Measurements from ENCODE around the gene SLC4A5. TPM values are rescaled to one million over a fixed set of nuclear protein-coding genes. Genes with fewer than 3 reads are reported as not detected.

The SLC4A5 gene
- total RNA-seq, 1 donor from 2014 or later, result 8.2 TPM

GRCh38 chr2:74261204-74261864 lies 81.9 kb downstream of the SLC4A5 start:
- peaks cover 1% of the 10 kb centered on the region for H3K4me1 Mint-ChIP-seq (ENCODE audit: low read depth, unreplicated experiment)
- no peaks in the 10 kb centered on the region for H3K27me3 Mint-ChIP-seq (ENCODE audit: unreplicated experiment)
- no peaks in the 10 kb centered on the region for H3K36me3 Mint-ChIP-seq (ENCODE audit: unreplicated experiment)
- H3K4me3 Mint-ChIP-seq (ENCODE audit: unreplicated experiment), result no peak overlapping the region
- no peak for TF ChIP-seq CTCF (IDR thresholded peaks at IDR 0.05; ENCODE audit: partially characterized antibody, unreplicated experiment)
- H3K9me3 Mint-ChIP-seq (ENCODE audit: unreplicated experiment), result peaks cover 2% of the 10 kb centered on the region
- peak; percentile 41 for DNase-seq
- H3K27ac Mint-ChIP-seq (ENCODE audit: unreplicated experiment), result no peak overlapping the region

GRCh38 chr2:74260495-74260894 lies 82.7 kb downstream of the SLC4A5 start:
- TF ChIP-seq CTCF (IDR thresholded peaks at IDR 0.05; ENCODE audit: partially characterized antibody, unreplicated experiment), result no peak
- no peaks in the 10 kb centered on the region for H3K27me3 Mint-ChIP-seq (ENCODE audit: unreplicated experiment)
- H3K27ac Mint-ChIP-seq (ENCODE audit: unreplicated experiment), result no peak overlapping the region
- DNase-seq, result no peak
- H3K9me3 Mint-ChIP-seq (ENCODE audit: unreplicated experiment), result peaks cover 2% of the 10 kb centered on the region
- H3K36me3 Mint-ChIP-seq (ENCODE audit: unreplicated experiment), result no peaks in the 10 kb centered on the region
- H3K4me1 Mint-ChIP-seq (ENCODE audit: low read depth, unreplicated experiment), result peaks cover 1% of the 10 kb centered on the region
- no peak overlapping the region for H3K4me3 Mint-ChIP-seq (ENCODE audit: unreplicated experiment)

- Mint-ChIP-seq H3K4me1 (ENCODE audit: low read depth, unreplicated experiment) (peaks cover 1% of the 10 kb centered on the region), H3K27me3 (ENCODE audit: unreplicated experiment) (no peaks in the 10 kb centered on the region), H3K4me3 (ENCODE audit: unreplicated experiment) (no peak overlapping the region), H3K27ac (ENCODE audit: unreplicated experiment) (no peak overlapping the region), H3K9me3 (ENCODE audit: unreplicated experiment) (peaks cover 2% of the 10 kb centered on the region), H3K36me3 (ENCODE audit: unreplicated experiment) (no peaks in the 10 kb centered on the region)
- DNase-seq, result no peak
- no peak for TF ChIP-seq CTCF (IDR thresholded peaks at IDR 0.05; ENCODE audit: partially characterized antibody, unreplicated experiment)
Measured at GRCh38 chr2:74259733-74260132, 83.5 kb downstream of the SLC4A5 start.

- Mint-ChIP-seq H3K27ac (ENCODE audit: unreplicated experiment) (no peak overlapping the region), H3K9me3 (ENCODE audit: unreplicated experiment) (peaks cover 2% of the 10 kb centered on the region), H3K4me3 (ENCODE audit: unreplicated experiment) (no peak overlapping the region), H3K36me3 (ENCODE audit: unreplicated experiment) (no peaks in the 10 kb centered on the region), H3K27me3 (ENCODE audit: unreplicated experiment) (no peaks in the 10 kb centered on the region), H3K4me1 (ENCODE audit: low read depth, unreplicated experiment) (peaks cover 1% of the 10 kb centered on the region)
- no peak for DNase-seq
- TF ChIP-seq CTCF (IDR thresholded peaks at IDR 0.05; ENCODE audit: partially characterized antibody, unreplicated experiment), result no peak
Measured at GRCh38 chr2:74259191-74259590, 84.0 kb downstream of the SLC4A5 start.

- no peak overlapping the region for H3K27ac Mint-ChIP-seq (ENCODE audit: unreplicated experiment)
- no peak overlapping the region for H3K4me3 Mint-ChIP-seq (ENCODE audit: unreplicated experiment)
- no peaks in the 10 kb centered on the region for H3K27me3 Mint-ChIP-seq (ENCODE audit: unreplicated experiment)
Measured at GRCh38 chr2:74255660-74256213, 87.5 kb downstream of the SLC4A5 start.

More at GRCh38 chr2:74255660-74256213, 87.5 kb downstream of the SLC4A5 start:
- peaks cover 2% of the 10 kb centered on the region for H3K9me3 Mint-ChIP-seq (ENCODE audit: unreplicated experiment)
- no peak for DNase-seq
- no peak for TF ChIP-seq CTCF (IDR thresholded peaks at IDR 0.05; ENCODE audit: partially characterized antibody, unreplicated experiment)
- no peaks in the 10 kb centered on the region for H3K4me1 Mint-ChIP-seq (ENCODE audit: low read depth, unreplicated experiment)
- no peaks in the 10 kb centered on the region for H3K36me3 Mint-ChIP-seq (ENCODE audit: unreplicated experiment)

Data from glutamatergic neuron (in vitro differentiated cells).